GM18909 (cell line): ENCODE data around the gene SRGAP3.

ENCODE experiments used
- ATAC-seq: cut with Tn5 transposase; IDR thresholded peaks from one replicate; pipeline ENCODE4 v1.9.1; 2021; ENCODE audit warnings: mild to moderate bottlenecking; ENCODE audit not compliant: unreplicated experiment, poor library complexity

SRGAP3 gene

GRCh38 chr3:9035473-9035872 lies 214.0 kb downstream of the SRGAP3 start:
- ATAC-seq = no peak

DNA sequence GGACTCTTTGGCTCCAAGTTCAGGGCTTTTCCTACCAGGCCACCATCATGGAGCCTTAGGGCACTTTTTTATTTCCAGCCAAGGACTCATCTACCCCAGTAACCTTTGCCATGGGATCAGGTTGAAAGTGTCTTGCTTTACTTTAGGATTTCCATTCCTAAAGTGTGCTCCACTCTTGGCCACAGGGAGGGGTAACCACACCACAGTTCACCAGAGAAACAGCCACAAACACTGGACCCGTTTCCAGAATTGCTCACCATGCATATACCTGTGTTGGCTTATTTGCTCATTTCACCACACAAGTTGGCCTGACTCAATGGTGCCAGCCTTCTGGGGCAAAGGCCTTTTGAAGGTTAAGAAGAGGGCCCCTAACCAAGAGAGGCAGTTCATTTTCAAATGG lies 215.6 kb downstream of the SRGAP3 start:
- ATAC-seq = no peak

DNA sequence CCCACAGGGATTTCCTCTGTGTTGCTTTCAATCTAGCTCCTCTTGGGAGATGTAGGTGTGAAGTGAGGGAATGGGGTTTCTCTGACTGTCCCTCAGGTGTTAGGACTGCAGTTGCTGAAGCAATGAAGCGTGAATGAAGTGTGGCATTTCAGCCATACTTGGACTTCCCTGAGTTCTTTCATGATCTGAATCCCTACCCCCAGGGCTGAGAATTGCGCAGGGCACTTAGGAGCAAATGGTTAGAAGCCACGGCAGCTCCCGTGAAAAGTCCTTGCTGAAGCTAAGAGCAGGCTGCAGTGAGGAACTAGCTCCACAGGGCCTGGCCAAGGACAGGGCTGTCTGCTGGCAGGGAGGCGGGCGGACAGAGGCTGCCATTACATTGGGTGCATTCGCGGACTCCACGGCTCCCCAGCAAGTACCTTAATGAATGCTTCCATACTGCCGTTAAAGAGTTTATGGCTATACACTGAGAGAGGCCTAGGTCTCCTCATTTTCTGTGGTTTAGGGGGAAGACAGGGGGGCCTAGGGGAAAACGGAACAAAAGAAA lies 217.1 kb downstream of the SRGAP3 start:
- ATAC-seq = no peak

DNA sequence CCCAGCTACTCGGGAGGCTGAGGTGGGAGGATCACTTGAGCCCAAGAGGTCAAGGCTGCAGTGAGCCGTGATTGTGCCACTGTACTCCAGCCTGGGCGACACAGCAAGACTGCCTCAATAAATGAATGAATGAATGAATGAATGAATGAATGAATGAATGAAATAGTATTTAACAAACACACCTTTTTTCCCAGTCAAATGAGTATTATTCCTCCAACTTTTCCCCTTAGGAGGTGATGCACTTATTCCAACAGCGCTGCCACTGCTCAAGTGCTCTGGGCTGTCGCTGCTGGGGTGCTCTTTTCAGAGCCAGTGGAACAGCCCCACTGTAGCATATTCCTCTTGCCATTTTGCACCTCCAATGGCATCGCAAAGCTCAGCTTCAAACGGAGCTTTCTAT lies 219.4 kb downstream of the SRGAP3 start:
- ATAC-seq = no peak

DNA sequence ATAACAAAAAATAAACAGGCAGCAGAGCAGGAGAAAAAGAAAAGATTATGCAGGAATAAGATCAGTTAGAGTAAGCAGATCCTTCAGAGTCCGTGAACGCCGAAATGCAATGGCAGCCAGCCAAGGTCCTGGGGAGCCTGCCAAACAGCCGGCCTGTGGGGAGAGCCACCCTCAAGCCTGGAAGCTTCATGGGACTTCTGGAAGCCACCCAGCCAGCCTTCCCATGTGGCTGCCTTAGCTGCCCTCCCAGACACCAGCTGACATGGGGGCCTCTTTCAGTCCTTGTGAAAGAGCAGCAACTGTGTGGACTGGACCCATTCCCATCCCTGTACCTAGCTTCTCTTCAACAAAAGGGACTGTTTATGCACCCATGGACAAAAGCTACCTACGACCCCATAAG lies 221.3 kb downstream of the SRGAP3 start:
- ATAC-seq = no peak

- no peak for ATAC-seq
Observed at GRCh38 chr3:9026320-9027045, 223.0 kb downstream of the SRGAP3 start.

DNA sequence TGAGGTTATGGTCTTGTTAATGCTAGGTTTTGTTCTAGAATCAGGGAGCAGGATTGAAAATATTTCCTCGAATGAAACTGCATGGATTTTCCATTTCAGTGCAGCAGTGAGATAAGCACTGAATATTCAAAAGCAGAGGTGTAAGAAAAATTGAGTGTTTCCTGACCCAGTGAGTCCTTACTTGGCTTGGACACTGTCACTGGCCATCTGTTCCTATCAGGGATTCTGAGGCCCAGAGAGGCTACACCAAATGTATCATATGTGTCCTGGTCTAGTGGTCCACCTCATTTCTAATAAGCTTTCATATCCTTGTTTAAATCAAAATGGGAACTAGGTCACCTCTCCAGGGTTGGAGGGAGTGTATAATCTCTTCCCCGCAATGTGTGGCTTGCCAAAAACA lies 225.1 kb downstream of the SRGAP3 start:
- ATAC-seq = no peak

DNA sequence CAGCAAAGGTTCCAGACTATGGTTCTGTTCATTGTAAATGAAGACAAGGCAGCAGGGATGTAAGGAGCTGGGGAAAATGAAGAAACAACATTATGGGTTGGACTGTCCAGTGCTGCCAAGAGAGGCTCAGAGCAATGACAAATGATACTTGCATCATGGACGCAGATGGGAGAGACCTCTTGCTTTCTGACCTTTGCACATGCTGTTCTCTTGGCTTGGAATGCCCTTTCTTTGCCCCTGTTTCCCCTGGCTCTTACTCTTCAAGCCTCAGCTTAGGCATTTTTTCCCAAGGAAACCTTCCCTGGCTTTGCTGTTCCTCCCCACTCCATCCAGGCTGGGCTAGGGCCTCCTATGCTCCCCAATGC lies 226.2 kb downstream of the SRGAP3 start:
- ATAC-seq = no peak

DNA sequence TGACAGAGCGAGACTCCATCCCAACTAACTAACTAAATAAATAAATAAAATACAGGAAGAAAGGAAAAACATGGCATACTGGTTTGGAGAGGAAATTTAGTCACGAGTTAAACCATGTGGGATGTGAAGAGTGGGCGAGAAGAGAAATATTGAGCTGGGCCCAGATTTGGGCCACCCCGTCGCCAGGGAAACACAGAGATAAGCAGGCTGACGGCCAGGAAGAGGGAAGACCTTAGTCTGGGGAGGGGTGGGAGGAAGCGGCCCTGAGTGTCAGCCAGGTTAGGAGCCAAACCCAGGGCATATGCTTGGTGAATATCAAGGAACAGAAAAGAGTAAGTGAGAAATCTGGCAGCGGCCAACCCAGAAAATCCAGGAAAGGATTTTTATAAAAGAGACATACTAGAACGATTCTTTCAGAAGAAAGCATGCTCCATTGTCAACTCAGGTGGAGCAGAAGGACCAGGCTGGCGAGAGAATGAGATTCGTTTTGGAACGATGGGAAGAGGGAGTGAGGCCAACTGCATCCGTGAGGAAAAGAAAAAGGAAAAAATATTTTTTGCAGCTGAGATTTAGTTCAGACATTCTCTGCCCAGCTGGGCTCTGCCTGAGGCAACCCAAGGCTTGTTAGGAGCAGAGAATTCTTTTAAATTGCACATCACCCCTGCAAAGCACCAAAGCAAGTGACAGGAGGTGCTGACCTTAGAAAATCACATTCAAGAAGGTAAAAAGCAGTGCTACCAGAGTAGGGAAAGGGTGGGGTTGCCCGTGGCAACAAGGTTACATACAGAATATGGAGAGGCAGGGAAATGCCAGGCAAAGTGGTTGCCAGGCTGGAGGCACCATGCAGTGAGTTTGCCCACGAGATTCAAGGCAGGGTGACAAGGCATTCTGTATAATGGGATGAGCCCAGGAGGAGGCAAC lies 226.9 kb downstream of the SRGAP3 start:
- ATAC-seq = no peak

DNA sequence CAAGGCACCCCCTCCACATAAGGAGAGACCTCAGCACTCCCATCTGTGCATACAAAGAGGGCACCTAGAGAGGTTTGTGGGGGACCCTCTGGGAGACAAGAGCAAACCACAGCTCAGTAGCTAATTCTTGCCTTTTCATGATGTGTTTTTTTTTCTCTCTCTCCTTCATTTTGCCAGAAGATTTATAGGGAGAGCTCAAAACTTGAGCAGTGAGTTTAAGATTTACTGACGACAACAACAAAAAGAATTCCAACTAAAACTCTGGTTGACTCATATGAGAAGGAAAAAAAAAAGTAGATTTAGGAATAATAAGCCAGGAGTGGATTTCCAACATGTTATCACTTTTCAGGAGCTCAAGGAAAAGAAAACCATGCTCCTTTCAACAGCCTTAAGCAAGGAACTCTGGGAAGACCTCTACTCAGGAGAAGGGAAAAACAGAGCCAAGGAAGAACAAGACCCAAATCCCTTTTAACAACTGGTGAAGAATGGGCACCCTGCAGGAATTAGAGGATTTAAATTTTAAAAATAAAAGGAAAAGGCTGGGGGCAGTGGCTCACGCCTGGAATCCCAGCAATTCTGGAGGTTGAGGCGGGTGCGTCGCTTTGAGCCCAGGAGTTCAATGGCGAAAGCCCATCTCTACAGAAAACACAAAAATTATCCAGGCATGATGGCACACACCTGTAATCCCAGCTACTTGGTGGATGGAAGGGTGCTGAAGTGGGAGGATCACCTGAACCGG lies 228.0 kb downstream of the SRGAP3 start:
- no peak for ATAC-seq

GRCh38 chr3:9020426-9020825 lies 229.0 kb downstream of the SRGAP3 start:
- no peak for ATAC-seq

GRCh38 chr3:9019259-9019961 lies 230.0 kb downstream of the SRGAP3 start:
- ATAC-seq = no peak

DNA sequence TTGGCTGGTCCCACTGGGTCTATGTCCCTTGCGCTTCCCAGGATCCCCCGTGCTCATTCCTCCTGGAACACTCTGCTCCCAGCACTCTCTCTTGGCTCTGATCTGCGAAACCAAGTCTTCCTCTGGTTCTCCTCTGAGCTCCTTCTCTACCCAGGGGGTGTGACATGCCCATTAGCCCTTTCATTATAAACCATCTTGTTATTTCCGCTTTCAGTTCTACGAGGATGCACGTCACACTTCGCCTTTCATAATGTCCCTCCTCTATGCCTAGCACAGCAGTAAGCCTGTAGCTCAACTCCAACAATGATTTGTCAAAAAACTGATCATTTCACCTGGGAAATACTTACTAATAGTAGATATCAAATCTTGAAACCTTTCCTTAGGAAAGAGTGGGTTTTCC lies 234.2 kb downstream of the SRGAP3 start:
- no peak for ATAC-seq

- ATAC-seq = no peak
Observed at GRCh38 chr3:9013782-9014563, 235.5 kb downstream of the SRGAP3 start.

GRCh38 chr3:9012521-9012920 lies 236.9 kb downstream of the SRGAP3 start:
- ATAC-seq = no peak

DNA sequence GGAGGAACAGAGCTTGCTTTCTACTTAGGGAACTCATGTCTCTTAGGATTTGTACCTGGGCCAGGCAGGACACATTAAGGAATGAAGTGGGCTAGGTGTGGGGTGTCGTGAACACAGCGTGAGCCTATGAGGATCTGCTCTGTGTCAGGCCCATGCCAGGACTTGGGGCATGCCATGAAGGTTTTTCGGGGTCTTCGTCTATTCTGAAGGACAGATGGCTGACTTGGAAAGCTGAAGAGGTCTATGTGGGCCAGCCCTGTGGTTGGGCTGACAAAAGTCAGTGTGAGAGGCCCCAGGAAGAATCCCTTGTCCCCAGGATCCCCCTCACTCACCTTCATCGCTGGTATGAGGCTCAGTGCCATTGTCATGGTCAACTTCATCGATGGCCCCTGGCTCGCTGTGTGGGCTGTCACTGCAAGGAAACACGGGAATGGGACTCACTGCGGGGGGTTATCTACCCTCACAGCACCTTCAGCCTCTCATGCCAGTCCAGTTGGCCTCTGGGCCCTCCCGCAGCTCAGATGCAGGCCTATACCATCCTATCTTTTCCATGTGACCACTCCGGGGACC lies 239.4 kb downstream of the SRGAP3 start:
- no peak for ATAC-seq

- no peak for ATAC-seq
Observed at GRCh38 chr3:9008550-9009255, 240.7 kb downstream of the SRGAP3 start.

DNA sequence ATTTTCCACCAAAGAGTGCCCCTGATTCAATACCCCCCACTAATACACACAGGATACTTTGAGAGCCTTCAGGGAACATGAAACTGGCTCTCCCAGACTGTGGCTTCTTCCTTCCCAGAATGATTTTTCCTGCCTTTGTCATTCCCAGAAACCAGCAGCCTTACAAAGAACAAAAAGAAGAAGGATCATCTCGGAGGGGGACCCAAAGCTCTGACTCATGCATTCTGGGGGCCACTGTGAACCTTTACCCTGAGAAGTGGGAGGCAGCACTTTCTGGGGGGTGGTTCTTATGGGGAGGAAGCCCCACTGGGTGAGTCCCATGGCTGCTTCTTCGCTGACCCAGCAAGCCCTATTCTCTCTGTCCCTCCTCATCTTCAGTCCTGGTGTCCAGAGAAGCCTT lies 241.5 kb downstream of the SRGAP3 start:
- no peak for ATAC-seq
